Astrocyte of the spinal cord (primary cell): ENCODE measurements around the gene NT5DC4.

Experiments
- DNase-seq: peaks from one replicate; pipeline ENCODE4 v3.0.0; 2011; ENCODE audit warnings: low read depth, low spot score
- H3K4me3 ChIP-seq: 2 replicates; pipeline ENCODE4 v1.5.1; 2011; ENCODE audit warnings: low read depth, mild to moderate bottlenecking, low read length, moderate library complexity
- CTCF ChIP-seq: IDR thresholded peaks from 2 replicates; pipeline ENCODE4 v1.5.1; 2012; ENCODE audit warnings: low read depth, mild to moderate bottlenecking, low read length, inconsistent platforms
- in situ Hi-C: cut with HindIII; loops from 2 replicates; pipeline ENCODE4 v1.10.0; 2017; ENCODE audit warnings: low sequenced_read_pairs

The NT5DC4 gene

GRCh38 chr2:112768432-112768831, 47.6 kb downstream of the NT5DC4 start:
- H3K4me3 ChIP-seq = no peak overlapping the region
- in situ Hi-C loops = no loop called here
- no peak for DNase-seq
- TF ChIP-seq CTCF = no peak

GRCh38 chr2:112772322-112772721, 51.5 kb downstream of the NT5DC4 start:
- in situ Hi-C loops = no loop called here
- H3K4me3 ChIP-seq = no peak overlapping the region
- TF ChIP-seq CTCF = no peak
- DNase-seq = no peak

- in situ Hi-C loops = no loop called here
- no peak for TF ChIP-seq CTCF
- no peak overlapping the region for H3K4me3 ChIP-seq
- DNase-seq = no peak
Measured at GRCh38 chr2:112772911-112773475, 52.2 kb downstream of the NT5DC4 start.

- in situ Hi-C loops = no loop called here
- DNase-seq = no peak
- TF ChIP-seq CTCF = no peak
- H3K4me3 ChIP-seq = no peak overlapping the region
Measured at GRCh38 chr2:112773556-112773955, 52.7 kb downstream of the NT5DC4 start.

- no peak for TF ChIP-seq CTCF
- in situ Hi-C loops = no loop called here
- no peak overlapping the region for H3K4me3 ChIP-seq
- DNase-seq = no peak
Measured at GRCh38 chr2:112774536-112775285, 53.9 kb downstream of the NT5DC4 start.

- in situ Hi-C loops = no loop called here
- no peak overlapping the region for H3K4me3 ChIP-seq
- DNase-seq = no peak
- TF ChIP-seq CTCF = no peak
Measured at GRCh38 chr2:112776113-112776512, 55.3 kb downstream of the NT5DC4 start.
